AG04450 (cell line): ENCODE results near the gene PRCP. TPM values are rescaled to one million over a fixed set of nuclear protein-coding genes. Genes with fewer than 3 reads are reported as not detected.

ENCODE experiments used
- CTCF ChIA-PET: fragments of 300-600, 350-600 bp; formaldehyde crosslinking; extraction: SDS; loops from one replicate; lab custom pipeline; 2022; ENCODE audit warnings: antibody characterized with exemption, inconsistent platforms; lab: Charles Lee
- POLR2A ChIA-PET: fragments of 350-600 bp; formaldehyde crosslinking; extraction: SDS; loops from one replicate; lab custom pipeline; 2021; ENCODE audit warnings: antibody characterized with exemption, inconsistent platforms; lab: Yijun Ruan, JAX
- DNase-seq: peaks from one replicate; pipeline ENCODE4 v3.0.0-alpha.2; 2011; ENCODE audit warnings: low read depth, low spot score
- H3K27ac ChIP-seq: one replicate; pipeline ENCODE4 v1.5.1; 2012; ENCODE audit warnings: low read depth, low read length, control low read depth
- H3K27me3 ChIP-seq: one replicate; pipeline ENCODE4 v1.6.0; 2012; ENCODE audit warnings: low read length; ENCODE audit not compliant: control insufficient read depth, insufficient read depth
- H3K4me3 ChIP-seq: 2 replicates; pipeline ENCODE4 v1.5.1; 2011; ENCODE audit warnings: mild to moderate bottlenecking, low read depth, low read length, control low read depth
- H3K9me3 ChIP-seq: 2 replicates; pipeline ENCODE4 v1.5.1; 2012; ENCODE audit warnings: low read length; ENCODE audit not compliant: control insufficient read depth, insufficient read depth
- polyA plus RNA-seq: library from polyadenylated mRNA; depleted of rRNA; stranded (reverse); fragments of >200 nt; gene quantifications from 2 replicates; pipeline ENCODE4 v1.2.3, GENCODE V29; 2011
- TF ChIP-seq, protein P1 (sequence below): IDR thresholded peaks from 2 replicates; pipeline ENCODE4 v1.5.1; 2011; ENCODE audit warnings: low read depth, low read length, control low read depth, inconsistent platforms

The PRCP gene
- polyA plus RNA-seq, 1 experiment: 157 TPM

DNA sequence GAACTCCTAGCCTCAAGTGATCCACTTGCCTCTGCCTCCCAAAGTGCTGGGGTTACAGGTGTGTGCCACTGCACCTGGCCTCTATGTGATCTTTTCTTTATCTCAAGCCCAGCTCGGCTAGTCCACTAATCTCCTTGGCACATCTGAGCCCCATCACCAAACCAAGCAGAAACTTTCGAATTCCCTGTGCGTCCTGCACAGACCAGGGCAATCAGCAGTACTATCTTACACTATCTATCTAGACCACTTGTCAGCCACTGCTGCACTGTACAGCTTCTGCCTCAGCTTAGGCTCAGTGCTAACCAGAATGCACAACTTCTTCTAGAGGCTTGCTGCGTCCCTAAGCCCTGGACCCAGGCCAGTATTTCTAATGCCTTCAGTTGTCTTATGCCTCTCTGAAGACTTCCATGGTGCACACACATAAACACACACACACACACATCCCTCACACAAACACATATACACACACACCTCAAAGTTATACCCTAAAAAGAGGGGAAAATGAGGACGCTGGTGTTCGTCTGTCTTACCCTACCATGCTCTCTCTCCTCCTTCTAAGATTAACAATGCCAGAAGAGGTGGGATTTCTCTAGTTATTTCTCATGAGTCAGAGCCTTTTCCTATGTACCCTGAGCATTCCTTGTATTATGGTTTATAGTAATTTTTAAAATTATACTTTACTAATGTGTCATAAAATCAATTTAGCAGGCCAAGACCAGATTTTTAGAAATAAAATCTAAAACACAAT is 107.2 kb downstream of the PRCP start:
- Histone ChIP-seq H3K27me3 (peaks cover 4% of the 10 kb centered on the region), H3K4me3 (no peak overlapping the region), H3K9me3 (no peaks in the 10 kb centered on the region), H3K27ac (no peak overlapping the region)
- POLR2A ChIA-PET: no interaction called here
- TF ChIP-seq, protein P1, sequence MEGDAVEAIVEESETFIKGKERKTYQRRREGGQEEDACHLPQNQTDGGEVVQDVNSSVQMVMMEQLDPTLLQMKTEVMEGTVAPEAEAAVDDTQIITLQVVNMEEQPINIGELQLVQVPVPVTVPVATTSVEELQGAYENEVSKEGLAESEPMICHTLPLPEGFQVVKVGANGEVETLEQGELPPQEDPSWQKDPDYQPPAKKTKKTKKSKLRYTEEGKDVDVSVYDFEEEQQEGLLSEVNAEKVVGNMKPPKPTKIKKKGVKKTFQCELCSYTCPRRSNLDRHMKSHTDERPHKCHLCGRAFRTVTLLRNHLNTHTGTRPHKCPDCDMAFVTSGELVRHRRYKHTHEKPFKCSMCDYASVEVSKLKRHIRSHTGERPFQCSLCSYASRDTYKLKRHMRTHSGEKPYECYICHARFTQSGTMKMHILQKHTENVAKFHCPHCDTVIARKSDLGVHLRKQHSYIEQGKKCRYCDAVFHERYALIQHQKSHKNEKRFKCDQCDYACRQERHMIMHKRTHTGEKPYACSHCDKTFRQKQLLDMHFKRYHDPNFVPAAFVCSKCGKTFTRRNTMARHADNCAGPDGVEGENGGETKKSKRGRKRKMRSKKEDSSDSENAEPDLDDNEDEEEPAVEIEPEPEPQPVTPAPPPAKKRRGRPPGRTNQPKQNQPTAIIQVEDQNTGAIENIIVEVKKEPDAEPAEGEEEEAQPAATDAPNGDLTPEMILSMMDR: no peak
- CTCF ChIA-PET: no interaction called here
- no peak for DNase-seq

DNA sequence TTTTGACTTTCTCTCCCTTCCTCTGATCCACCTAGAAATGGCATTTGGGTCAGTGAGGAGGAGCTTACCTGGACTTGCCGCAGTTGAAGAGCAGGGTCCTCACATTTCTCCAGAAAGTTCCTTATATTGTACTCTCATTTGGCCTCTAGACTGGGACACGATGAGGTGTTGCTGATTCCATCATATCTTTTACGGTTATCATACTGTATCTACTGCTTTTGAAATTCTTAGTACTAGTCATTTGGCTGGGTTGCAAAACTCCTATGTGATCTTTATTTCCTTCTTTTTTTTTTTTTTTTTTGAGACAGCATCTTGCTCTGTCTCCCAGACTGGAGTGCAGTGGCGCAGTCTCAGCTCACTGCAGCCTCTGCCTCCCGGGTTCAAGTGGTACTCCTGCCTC is 107.9 kb downstream of the PRCP start:
- POLR2A ChIA-PET: no interaction called here
- CTCF ChIA-PET: no interaction called here

DNA sequence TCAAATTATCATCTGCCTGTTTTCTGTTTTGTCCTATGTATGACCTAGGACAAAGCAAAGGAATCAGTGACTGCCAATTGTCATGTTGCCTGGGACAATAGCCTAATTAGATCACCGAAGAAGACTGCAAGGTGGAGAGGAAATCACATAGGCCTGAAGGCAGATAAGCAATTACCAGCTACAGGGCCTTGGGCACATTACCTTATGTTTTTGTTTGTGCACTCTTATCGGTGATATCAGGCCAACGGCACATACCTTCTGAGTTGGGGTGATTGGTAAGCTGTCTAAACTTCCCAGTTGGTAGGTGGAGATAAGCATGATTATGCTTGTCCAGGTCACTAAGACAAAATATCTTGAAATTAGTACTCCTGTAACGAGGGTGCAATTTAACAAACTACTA is 108.5 kb downstream of the PRCP start:
- no peak overlapping the region for H3K27ac ChIP-seq
- no peaks in the 10 kb centered on the region for H3K9me3 ChIP-seq
- ChIA-PET CTCF (no interaction called here), POLR2A (no interaction called here)
- TF ChIP-seq, protein P1: no peak
- H3K27me3 ChIP-seq: no peaks in the 10 kb centered on the region
- no peak overlapping the region for H3K4me3 ChIP-seq
- DNase-seq: no peak

More for the DNA sequence above, 107.9 kb downstream of the PRCP start:
- TF ChIP-seq, protein P1: no peak
- no peak overlapping the region for H3K4me3 ChIP-seq
- H3K9me3 ChIP-seq: no peaks in the 10 kb centered on the region
- no peak for DNase-seq
- no peak overlapping the region for H3K27ac ChIP-seq
- H3K27me3 ChIP-seq: no peaks in the 10 kb centered on the region

DNA sequence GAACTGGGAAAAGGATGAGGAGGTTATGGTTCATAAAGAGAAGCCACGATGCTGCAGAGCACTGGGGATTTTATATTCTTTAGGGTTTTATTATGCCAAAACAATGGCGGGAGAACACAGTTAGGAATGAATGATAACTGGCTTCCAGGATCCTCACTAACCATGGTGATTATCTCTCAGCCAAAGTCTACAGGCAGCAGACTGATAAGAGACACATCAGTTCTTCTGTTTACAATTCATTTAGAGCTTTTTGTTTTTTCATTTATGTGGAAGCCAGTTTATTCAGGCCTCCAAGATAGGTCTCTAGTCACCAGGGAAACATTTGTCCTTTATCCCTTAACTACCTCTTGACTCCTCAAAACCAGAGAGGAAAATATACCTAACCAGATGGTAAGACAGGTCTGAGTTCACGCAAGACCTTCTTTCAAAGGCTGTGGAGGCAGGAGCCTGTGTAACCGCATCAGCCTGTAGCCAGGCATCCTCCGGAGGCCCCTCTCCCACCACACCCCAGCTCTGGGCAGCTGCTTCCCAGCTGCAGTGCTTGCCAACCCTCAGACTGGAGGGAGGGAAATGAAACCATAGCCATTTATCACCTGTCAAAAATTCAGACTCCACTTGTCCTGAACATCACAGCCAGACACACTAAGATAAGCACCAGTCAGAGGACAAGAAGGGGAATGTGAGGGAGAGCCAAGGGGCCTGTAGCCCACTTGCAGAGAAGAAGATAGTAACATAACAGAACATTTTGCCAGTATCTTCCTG is 109.3 kb downstream of the PRCP start:
- Histone ChIP-seq H3K27me3 (no peaks in the 10 kb centered on the region), H3K4me3 (no peak overlapping the region), H3K9me3 (no peaks in the 10 kb centered on the region), H3K27ac (no peak overlapping the region)
- TF ChIP-seq, protein P1: no peak
- ChIA-PET POLR2A (no interaction called here), CTCF (interaction anchor here (0.6 kb wide), 1 partner anchor 15 kb away, joined by 4 read pairs; no protein-coding TSS in a partner anchor)
- no peak for DNase-seq

DNA sequence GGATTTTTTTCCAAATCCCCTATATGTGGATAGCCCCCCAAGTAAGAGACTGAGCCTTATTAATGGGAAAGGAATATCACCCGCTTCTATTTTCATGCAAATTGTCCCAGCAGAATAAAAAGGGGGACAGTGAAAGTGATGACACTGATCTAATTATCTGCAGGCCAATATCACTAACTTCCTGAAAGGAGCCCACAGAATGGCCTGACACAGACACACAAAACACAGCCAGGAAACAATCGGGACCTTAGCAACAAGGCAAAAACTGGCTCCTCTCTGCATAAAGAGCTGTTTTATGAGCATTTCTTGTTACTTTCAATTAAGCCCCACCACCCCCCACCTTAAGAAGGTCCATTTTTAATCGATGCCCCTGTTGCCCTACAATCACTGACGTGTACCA is 112.2 kb downstream of the PRCP start:
- ChIA-PET CTCF (interaction anchor here (2.1 to 2.3 kb wide), 2 partner anchors 12 to 79 kb away, joined by 5 to 11 read pairs; no protein-coding TSS in a partner anchor), POLR2A (no interaction called here)
- H3K27ac ChIP-seq: no peak overlapping the region
- H3K27me3 ChIP-seq: no peaks in the 10 kb centered on the region
- no peak overlapping the region for H3K4me3 ChIP-seq
- TF ChIP-seq, protein P1: no peak
- H3K9me3 ChIP-seq: no peaks in the 10 kb centered on the region
- DNase-seq: no peak
